PFSK-1 (cell line): ENCODE measurements around the gene CLEC16A.

Source experiments
- FOXP2 ChIP-seq: optimal IDR thresholded peaks from 2 replicates; pipeline ENCODE3; 2011; ENCODE audit warnings: borderline replicate concordance, control low read depth, inconsistent platforms; ENCODE audit not compliant: insufficient read depth; ENCODE audit errors: extremely low read length, extremely low read depth
- POLR2AphosphoS5 ChIP-seq: IDR thresholded peaks from 2 replicates; pipeline ENCODE4 v1.6.1; 2012; ENCODE audit warnings: low read depth, mild to moderate bottlenecking, control low read depth, low read length, moderate library complexity
- SIN3A ChIP-seq: IDR thresholded peaks from 2 replicates; pipeline ENCODE4 v1.6.1; 2012; ENCODE audit warnings: mild to moderate bottlenecking, low read length, moderate library complexity, borderline replicate concordance; ENCODE audit not compliant: insufficient read depth
- TAF1 ChIP-seq: IDR thresholded peaks from 2 replicates; pipeline ENCODE4 v1.6.1; 2012; ENCODE audit warnings: low read length, control low read depth, borderline replicate concordance; ENCODE audit not compliant: insufficient read depth
- TF ChIP-seq, protein P1 (sequence below), 2 experiments: IDR thresholded peaks; 2 replicates each; pipeline versions ENCODE4 v1.6.1 to v1.8.0; 2011 to 2012; ENCODE audit warnings: low read depth in 2 of 2, low read length in 2 of 2, control low read depth in 1 of 2, inconsistent platforms in 1 of 2, mild to moderate bottlenecking in 1 of 2, moderate library complexity in 1 of 2; ENCODE audit not compliant: insufficient read depth in 1 of 2

The CLEC16A gene

DNA sequence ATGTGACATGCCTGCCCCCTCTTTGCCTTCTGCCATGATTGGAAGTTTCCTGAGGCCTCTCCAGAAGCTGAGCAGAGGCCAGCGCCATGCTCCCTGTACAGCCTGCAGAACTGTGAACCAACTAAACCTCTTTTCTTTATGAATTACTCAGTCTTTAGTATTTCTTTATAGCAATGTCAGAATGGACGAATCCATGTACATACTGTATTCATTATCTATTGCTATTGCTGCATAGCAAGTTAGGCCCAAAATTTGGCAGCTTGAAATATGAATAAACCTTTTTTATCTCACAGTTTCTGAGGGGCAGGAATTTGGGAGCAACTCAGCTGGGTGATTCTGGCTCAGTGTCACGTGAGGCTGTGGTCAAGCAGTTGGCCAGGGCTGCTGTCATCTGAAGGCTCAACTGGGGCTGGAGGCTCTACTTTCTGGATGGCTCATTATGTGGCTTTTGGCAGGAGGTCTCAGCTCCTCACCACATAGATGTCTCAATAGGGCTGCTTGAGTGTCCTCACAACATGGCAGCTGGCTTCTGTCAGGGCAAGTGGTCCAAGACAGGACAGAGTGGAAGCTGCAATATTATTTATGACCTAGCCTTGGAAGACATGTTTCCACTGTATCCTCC, 271.7 kb downstream of the CLEC16A start:
- TF ChIP-seq FOXP2 = no peak
- TF ChIP-seq, protein P1, sequence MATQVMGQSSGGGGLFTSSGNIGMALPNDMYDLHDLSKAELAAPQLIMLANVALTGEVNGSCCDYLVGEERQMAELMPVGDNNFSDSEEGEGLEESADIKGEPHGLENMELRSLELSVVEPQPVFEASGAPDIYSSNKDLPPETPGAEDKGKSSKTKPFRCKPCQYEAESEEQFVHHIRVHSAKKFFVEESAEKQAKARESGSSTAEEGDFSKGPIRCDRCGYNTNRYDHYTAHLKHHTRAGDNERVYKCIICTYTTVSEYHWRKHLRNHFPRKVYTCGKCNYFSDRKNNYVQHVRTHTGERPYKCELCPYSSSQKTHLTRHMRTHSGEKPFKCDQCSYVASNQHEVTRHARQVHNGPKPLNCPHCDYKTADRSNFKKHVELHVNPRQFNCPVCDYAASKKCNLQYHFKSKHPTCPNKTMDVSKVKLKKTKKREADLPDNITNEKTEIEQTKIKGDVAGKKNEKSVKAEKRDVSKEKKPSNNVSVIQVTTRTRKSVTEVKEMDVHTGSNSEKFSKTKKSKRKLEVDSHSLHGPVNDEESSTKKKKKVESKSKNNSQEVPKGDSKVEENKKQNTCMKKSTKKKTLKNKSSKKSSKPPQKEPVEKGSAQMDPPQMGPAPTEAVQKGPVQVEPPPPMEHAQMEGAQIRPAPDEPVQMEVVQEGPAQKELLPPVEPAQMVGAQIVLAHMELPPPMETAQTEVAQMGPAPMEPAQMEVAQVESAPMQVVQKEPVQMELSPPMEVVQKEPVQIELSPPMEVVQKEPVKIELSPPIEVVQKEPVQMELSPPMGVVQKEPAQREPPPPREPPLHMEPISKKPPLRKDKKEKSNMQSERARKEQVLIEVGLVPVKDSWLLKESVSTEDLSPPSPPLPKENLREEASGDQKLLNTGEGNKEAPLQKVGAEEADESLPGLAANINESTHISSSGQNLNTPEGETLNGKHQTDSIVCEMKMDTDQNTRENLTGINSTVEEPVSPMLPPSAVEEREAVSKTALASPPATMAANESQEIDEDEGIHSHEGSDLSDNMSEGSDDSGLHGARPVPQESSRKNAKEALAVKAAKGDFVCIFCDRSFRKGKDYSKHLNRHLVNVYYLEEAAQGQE (IDR thresholded peaks at IDR 0.05; ENCODE audit: insufficient read depth in 1 of 2, low read depth in 2 of 2, low read length in 2 of 2) = no peak
- no peak for TF ChIP-seq TAF1
- TF ChIP-seq POLR2AphosphoS5 = no peak
- no peak for TF ChIP-seq SIN3A

DNA sequence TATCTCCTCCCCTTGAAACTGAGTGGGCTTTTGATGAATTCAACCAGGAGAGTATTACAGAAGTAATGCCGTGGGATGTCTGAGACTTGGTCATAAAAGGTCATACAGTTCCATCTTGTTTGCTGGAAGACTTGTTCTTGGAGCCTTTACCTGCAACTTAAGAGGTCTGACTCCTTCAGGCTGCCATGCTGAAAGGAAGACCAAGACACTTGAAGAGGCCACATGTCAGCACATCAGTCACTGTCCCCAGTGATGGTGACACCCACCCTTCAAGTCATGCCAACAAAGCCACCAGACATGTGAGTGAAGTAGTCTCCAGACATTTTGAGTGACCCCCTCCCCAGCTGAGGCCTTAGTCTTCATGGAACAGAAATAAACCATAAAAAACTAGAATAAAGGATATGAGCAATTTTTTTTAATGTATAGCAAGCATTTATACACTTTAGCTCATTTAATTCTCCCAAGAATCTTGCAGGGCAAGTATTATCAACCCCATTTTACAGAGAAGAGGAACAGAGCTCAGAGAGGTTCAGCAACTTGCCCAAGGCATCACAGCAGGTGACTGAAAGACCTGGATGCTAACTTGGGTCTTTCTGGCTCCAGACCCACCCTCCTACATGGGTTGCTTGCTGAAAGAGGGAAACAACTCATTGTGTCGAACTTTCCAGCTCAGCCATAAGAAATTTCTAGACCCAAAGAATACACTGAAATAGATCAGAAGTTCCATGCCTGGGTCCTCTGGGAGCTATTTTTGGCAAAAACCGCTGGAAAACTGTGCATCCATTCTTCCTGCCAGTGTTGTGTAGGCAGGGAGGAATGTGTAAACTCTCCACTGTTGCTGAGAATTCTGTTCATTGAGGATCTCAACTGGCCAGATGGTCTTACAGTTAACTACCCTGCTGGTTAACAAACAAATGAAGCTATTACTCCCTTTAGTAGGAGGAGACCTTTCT, 273.6 kb downstream of the CLEC16A start:
- TF ChIP-seq TAF1 = no peak
- TF ChIP-seq, protein P1 (IDR thresholded peaks at IDR 0.05; ENCODE audit: insufficient read depth in 1 of 2, low read depth in 2 of 2, low read length in 2 of 2) = no peak
- no peak for TF ChIP-seq POLR2AphosphoS5
- TF ChIP-seq FOXP2 = no peak
- TF ChIP-seq SIN3A = no peak

DNA sequence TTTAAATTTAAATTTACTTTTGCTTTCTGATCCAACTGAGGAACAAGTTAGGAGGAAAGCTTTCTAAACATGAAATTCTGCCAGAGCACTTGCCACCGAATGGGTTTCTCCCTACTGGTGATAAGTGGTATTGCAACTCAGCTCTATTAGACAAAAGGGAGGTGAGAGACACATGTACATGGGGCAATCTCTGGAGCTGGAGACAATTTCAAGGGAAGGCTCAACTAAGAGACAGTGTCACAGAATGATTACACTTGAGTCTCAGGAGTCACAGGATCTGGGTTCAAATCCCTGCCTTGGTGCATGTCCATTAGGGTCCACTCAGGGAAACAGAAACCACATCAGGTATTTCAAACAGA, 274.2 kb downstream of the CLEC16A start:
- TF ChIP-seq FOXP2 (no peak), TAF1 (no peak), POLR2AphosphoS5 (no peak), SIN3A (no peak)
- TF ChIP-seq, protein P1 (IDR thresholded peaks at IDR 0.05; ENCODE audit: insufficient read depth in 1 of 2, low read depth in 2 of 2, low read length in 2 of 2) = no peak

DNA sequence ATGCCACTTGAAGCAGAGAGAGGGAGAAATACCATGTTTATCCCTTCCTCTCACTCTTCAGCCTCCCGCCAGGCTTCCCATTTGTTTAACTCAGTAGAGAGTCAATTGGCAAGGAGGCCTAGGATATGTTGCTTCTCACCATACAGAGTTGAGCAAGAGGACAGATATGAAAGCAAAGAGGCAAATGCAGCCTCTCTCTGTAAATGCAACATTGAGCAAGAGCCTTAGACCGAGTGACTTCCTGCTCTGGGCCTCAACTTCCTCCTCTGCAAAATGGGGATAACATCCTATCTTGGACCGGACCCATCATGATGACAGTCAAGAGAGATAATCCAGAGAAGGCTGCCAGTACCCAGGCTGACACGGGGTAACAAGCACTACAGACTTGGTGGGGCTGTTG, 274.8 kb downstream of the CLEC16A start:
- TF ChIP-seq TAF1 = no peak
- no peak for TF ChIP-seq POLR2AphosphoS5
- no peak for TF ChIP-seq SIN3A
- no peak for TF ChIP-seq FOXP2
- TF ChIP-seq, protein P1 (IDR thresholded peaks at IDR 0.05; ENCODE audit: insufficient read depth in 1 of 2, low read depth in 2 of 2, low read length in 2 of 2) = no peak
